HEK293 (cell line): ENCODE data around the gene BICRA.

Source experiments
- CTCF ChIA-PET: fragments of 350-600 bp; formaldehyde crosslinking; extraction: SDS; loops from one replicate; lab custom pipeline; 2021; ENCODE audit warnings: antibody characterized with exemption; lab: Yijun Ruan, JAX
- POLR2A ChIA-PET: fragments of 300-600 bp; formaldehyde crosslinking; extraction: SDS; loops from one replicate; lab custom pipeline; 2020; ENCODE audit warnings: antibody characterized with exemption, inconsistent platforms; lab: Yijun Ruan, JAX
- H3K27ac ChIP-seq: fragments of 200-500 bp; sonication (Bioruptor generic); 2 replicates; pipeline ENCODE4 v1.5.1; 2014; ENCODE audit warnings: low read depth, low read length, control low read depth, inconsistent platforms; ENCODE audit errors: extremely low read depth
- H3K36me3 ChIP-seq, 2 experiments: fragments of 200-500 bp in 1 of 2; sonication (Bioruptor generic) in 1 of 2; 1 replicate in 1 of 2; 2 replicates in 1 of 2; pipeline ENCODE4 v1.5.1; 2014 to 2017; ENCODE audit warnings: inconsistent platforms in 2 of 2, low read length in 2 of 2; ENCODE audit not compliant: control insufficient read depth in 2 of 2, insufficient read depth in 1 of 2
- H3K4me1 ChIP-seq: fragments of 200-500 bp; sonication (Bioruptor generic); 2 replicates; pipeline ENCODE4 v1.5.1; 2014; ENCODE audit warnings: mild to moderate bottlenecking, low read length, inconsistent platforms; ENCODE audit not compliant: control insufficient read depth, insufficient read depth
- H3K4me3 ChIP-seq: 2 replicates; pipeline ENCODE4 v1.5.1; 2011; ENCODE audit warnings: low read depth, mild to moderate bottlenecking, control low read depth, low read length, moderate library complexity
- H3K9me3 ChIP-seq: fragments of 200-500 bp; sonication (Bioruptor generic); 2 replicates; pipeline ENCODE4 v1.5.1; 2014; ENCODE audit warnings: low read depth, low read length, inconsistent platforms; ENCODE audit not compliant: control insufficient read depth, insufficient read depth
- EGR2 ChIP-seq: fragments of 450-650 bp; formaldehyde crosslinking; IDR thresholded peaks from 2 replicates; pipeline ENCODE4 v1.5.1; 2016; ENCODE audit warnings: low read depth, missing biosample characterization, missing genetic modification characterization
- GFI1B ChIP-seq: fragments of 450-650 bp; formaldehyde crosslinking; IDR thresholded peaks from 2 replicates; pipeline ENCODE4 v1.5.1; 2016; ENCODE audit warnings: missing biosample characterization, missing genetic modification characterization
- GLI4 ChIP-seq: fragments of 450-650 bp; formaldehyde crosslinking; IDR thresholded peaks from 2 replicates; pipeline ENCODE4 v1.5.1; 2016; ENCODE audit warnings: missing biosample characterization, missing genetic modification characterization
- HOXA7 ChIP-seq: sonication (generic); formaldehyde crosslinking; IDR thresholded peaks from 2 replicates; pipeline ENCODE4 v1.8.1; 2022; ENCODE audit warnings: missing genetic modification reagents, borderline replicate concordance
- HOXC10 ChIP-seq: sonication (generic); formaldehyde crosslinking; IDR thresholded peaks from 2 replicates; pipeline ENCODE4 v1.8.1; 2023; ENCODE audit warnings: mild to moderate bottlenecking, missing genetic modification reagents
- KLF1 ChIP-seq: fragments of 450-650 bp; formaldehyde crosslinking; IDR thresholded peaks from 2 replicates; pipeline ENCODE4 v1.5.1; 2016; ENCODE audit warnings: missing biosample characterization, missing genetic modification characterization
- OVOL3 ChIP-seq: fragments of 450-650 bp; formaldehyde crosslinking; IDR thresholded peaks from 2 replicates; pipeline ENCODE4 v1.5.1; 2016; ENCODE audit warnings: missing biosample characterization, missing genetic modification characterization
- RBAK ChIP-seq: fragments of 450-650 bp; formaldehyde crosslinking; IDR thresholded peaks from 2 replicates; pipeline ENCODE4 v1.5.1; 2016; ENCODE audit warnings: missing biosample characterization, missing genetic modification characterization
- WT1 ChIP-seq: fragments of 450-650 bp; formaldehyde crosslinking; IDR thresholded peaks from 2 replicates; pipeline ENCODE4 v1.5.1; 2016; ENCODE audit warnings: missing biosample characterization, missing genetic modification characterization
- ZBTB17 ChIP-seq: fragments of 450-650 bp; formaldehyde crosslinking; IDR thresholded peaks from 2 replicates; pipeline ENCODE4 v1.5.1; 2016; ENCODE audit warnings: missing biosample characterization, missing genetic modification characterization
- ZBTB20 ChIP-seq: fragments of 450-650 bp; formaldehyde crosslinking; IDR thresholded peaks from 2 replicates; pipeline ENCODE4 v1.5.1; 2016; ENCODE audit warnings: missing biosample characterization, missing genetic modification characterization
- ZBTB48 ChIP-seq: fragments of 450-650 bp; formaldehyde crosslinking; IDR thresholded peaks from 2 replicates; pipeline ENCODE4 v1.5.1; 2016; ENCODE audit warnings: missing biosample characterization, missing genetic modification characterization
- ZEB2 ChIP-seq: fragments of 450-650 bp; formaldehyde crosslinking; IDR thresholded peaks from 2 replicates; pipeline ENCODE4 v1.5.1; 2016; ENCODE audit warnings: missing biosample characterization, missing genetic modification characterization
- ZFHX2 ChIP-seq: fragments of 450-650 bp; formaldehyde crosslinking; conservative IDR thresholded peaks from 2 replicates; pipeline ENCODE4 v1.5.1; 2016; ENCODE audit warnings: missing biosample characterization, missing genetic modification characterization
- ZIC2 ChIP-seq: fragments of 450-650 bp; formaldehyde crosslinking; IDR thresholded peaks from 2 replicates; pipeline ENCODE4 v1.5.1; 2016; ENCODE audit warnings: missing biosample characterization, missing genetic modification characterization
- ZNF114 ChIP-seq: fragments of 450-650 bp; formaldehyde crosslinking; IDR thresholded peaks from 2 replicates; pipeline ENCODE4 v1.5.0; 2017; ENCODE audit warnings: missing biosample characterization, missing genetic modification characterization
- ZNF138 ChIP-seq: fragments of 450-650 bp; formaldehyde crosslinking; IDR thresholded peaks from 2 replicates; pipeline ENCODE4 v1.5.1; 2016; ENCODE audit warnings: missing biosample characterization, missing genetic modification characterization, borderline replicate concordance
- ZNF266 ChIP-seq: fragments of 450-650 bp; formaldehyde crosslinking; IDR thresholded peaks from 2 replicates; pipeline ENCODE4 v1.5.1; 2016; ENCODE audit warnings: missing biosample characterization, missing genetic modification characterization, low read depth
- ZNF311 ChIP-seq: fragments of 450-650 bp; formaldehyde crosslinking; IDR thresholded peaks from 2 replicates; pipeline ENCODE4 v1.5.1; 2017; ENCODE audit warnings: missing biosample characterization, missing genetic modification characterization, borderline replicate concordance
- ZNF350 ChIP-seq: fragments of 450-650 bp; formaldehyde crosslinking; IDR thresholded peaks from 2 replicates; pipeline ENCODE4 v1.5.0; 2017; ENCODE audit warnings: missing biosample characterization, mild to moderate bottlenecking, missing genetic modification characterization
- ZNF394 ChIP-seq: fragments of 450-650 bp; formaldehyde crosslinking; IDR thresholded peaks from 2 replicates; pipeline ENCODE4 v1.5.1; 2016; ENCODE audit warnings: missing biosample characterization, missing genetic modification characterization, mild to moderate bottlenecking, moderate library complexity, borderline replicate concordance
- ZNF555 ChIP-seq: fragments of 450-650 bp; formaldehyde crosslinking; conservative IDR thresholded peaks from 2 replicates; pipeline ENCODE4 v1.5.1; 2017; ENCODE audit warnings: missing biosample characterization, mild to moderate bottlenecking, missing genetic modification characterization, inconsistent platforms
- ZNF658 ChIP-seq: fragments of 450-650 bp; formaldehyde crosslinking; IDR thresholded peaks from 2 replicates; pipeline ENCODE4; 2016; ENCODE audit warnings: missing biosample characterization, missing genetic modification characterization
- ZNF707 ChIP-seq: fragments of 450-650 bp; formaldehyde crosslinking; IDR thresholded peaks from 2 replicates; pipeline ENCODE4 v1.5.1; 2016; ENCODE audit warnings: missing biosample characterization, missing genetic modification characterization
- ZNF76 ChIP-seq: fragments of 450-650 bp; formaldehyde crosslinking; IDR thresholded peaks from 2 replicates; pipeline ENCODE4; 2016; ENCODE audit warnings: low read depth, missing biosample characterization, missing genetic modification characterization, borderline replicate concordance
- ZNF830 ChIP-seq: fragments of 450-650 bp; IDR thresholded peaks from 2 replicates; pipeline ENCODE4 v1.5.0; 2018; ENCODE audit warnings: missing biosample characterization, missing genetic modification characterization, low read depth, mild to moderate bottlenecking, moderate library complexity
- TF ChIP-seq, protein P1 (sequence below): fragments of 450-650 bp; formaldehyde crosslinking; IDR thresholded peaks from 2 replicates; pipeline ENCODE4 v1.5.1; 2016; ENCODE audit warnings: missing biosample characterization, missing genetic modification characterization
- TF ChIP-seq, protein P2 (sequence below): fragments of 450-650 bp; formaldehyde crosslinking; IDR thresholded peaks from 2 replicates; pipeline ENCODE4 v1.5.1; 2016; ENCODE audit warnings: missing biosample characterization, missing genetic modification characterization
- TF ChIP-seq, protein P3 (sequence below): fragments of 450-650 bp; formaldehyde crosslinking; IDR thresholded peaks from 2 replicates; pipeline ENCODE4 v1.5.1; 2016; ENCODE audit warnings: missing biosample characterization, missing genetic modification characterization

The BICRA gene

DNA sequence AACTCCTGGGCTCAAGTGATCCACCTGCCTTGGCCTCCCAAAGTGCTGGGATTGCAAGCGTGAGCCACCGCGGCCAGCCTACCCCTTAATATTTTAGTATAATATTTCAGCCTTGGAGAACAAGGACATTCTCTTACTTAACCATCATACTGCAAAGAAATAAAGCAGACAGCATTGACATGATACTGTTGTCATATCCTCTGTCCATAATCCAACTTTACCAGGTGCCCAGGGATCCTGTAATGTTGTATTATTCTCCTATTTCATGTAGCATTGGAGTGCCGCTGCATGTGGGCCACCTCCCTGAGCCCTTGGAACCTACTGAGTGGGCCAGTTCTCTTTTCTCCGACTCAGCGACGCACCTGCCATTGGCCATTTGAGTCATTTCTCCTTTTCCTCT is 82.8 kb downstream of the BICRA start:
- CTCF ChIA-PET = no interaction called here
- Histone ChIP-seq H3K4me1 (no peaks in the 10 kb centered on the region), H3K36me3 (peaks cover 16 to 33% of the 10 kb centered on the region in 2 experiments), H3K4me3 (no peak overlapping the region), H3K9me3 (no peaks in the 10 kb centered on the region), H3K27ac (no peak overlapping the region)
- POLR2A ChIA-PET = no interaction called here
- no peak for TF ChIP-seq ZBTB17 (tag by site-specific recombination)
- no peak for TF ChIP-seq EGR2 (tag by site-specific recombination)
- TF ChIP-seq ZNF138 (tag by site-specific recombination) = no peak
- no peak for TF ChIP-seq HOXA7 (CRISPR knock-in tag)
- no peak for TF ChIP-seq ZNF350 (tag by site-specific recombination)
- no peak for TF ChIP-seq WT1 (tag by site-specific recombination)
- TF ChIP-seq, protein P1, sequence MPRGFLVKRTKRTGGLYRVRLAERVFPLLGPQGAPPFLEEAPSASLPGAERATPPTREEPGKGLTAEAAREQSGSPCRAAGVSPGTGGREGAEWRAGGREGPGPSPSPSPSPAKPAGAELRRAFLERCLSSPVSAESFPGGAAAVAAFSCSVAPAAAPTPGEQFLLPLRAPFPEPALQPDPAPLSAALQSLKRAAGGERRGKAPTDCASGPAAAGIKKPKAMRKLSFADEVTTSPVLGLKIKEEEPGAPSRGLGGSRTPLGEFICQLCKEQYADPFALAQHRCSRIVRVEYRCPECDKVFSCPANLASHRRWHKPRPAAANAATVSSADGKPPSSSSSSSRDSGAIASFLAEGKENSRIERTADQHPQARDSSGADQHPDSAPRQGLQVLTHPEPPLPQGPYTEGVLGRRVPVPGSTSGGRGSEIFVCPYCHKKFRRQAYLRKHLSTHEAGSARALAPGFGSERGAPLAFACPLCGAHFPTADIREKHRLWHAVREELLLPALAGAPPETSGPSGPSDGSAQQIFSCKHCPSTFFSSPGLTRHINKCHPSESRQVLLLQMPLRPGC = no peak
- TF ChIP-seq ZBTB48 (tag by site-specific recombination) = no peak
- TF ChIP-seq ZNF555 = no peak
- TF ChIP-seq ZNF76 (tag by site-specific recombination) = no peak
- no peak for TF ChIP-seq ZNF658
- no peak for TF ChIP-seq ZBTB20 (tag by site-specific recombination)

DNA sequence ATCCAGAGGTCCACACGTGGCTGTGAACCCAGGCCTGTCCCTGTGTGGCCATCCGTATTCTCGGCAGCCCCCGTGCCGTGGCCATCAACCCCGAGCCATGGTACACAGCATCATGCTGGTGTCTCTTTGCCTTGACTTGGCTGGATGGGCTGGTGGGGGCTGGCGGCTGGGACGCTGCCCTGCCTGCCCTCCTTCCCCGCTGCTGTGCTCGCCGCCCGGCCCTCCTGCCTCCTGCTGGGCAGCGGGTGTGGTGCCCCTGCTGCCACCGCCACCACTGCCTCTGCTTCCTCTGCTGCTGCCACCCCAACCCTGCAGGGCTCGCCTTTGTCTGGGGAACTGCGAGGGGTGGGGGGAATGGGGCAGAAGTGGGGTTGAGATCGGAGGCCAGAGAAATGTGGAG is 84.6 kb downstream of the BICRA start:
- ChIA-PET CTCF (interaction anchor here (1.2 kb wide), 2 partner anchors 17 to 257 kb away, joined by 4 to 5 read pairs; no protein-coding TSS in a partner anchor), POLR2A (no interaction called here)
- Histone ChIP-seq H3K36me3 (peaks cover 16 to 35% of the 10 kb centered on the region in 2 experiments), H3K9me3 (no peaks in the 10 kb centered on the region), H3K27ac (peak overlapping the region; percentile 16; the same call in 1 of the 2 replicates), H3K4me3 (no peak overlapping the region), H3K4me1 (no peaks in the 10 kb centered on the region)
- TF ChIP-seq KLF1 (tag by site-specific recombination) (peak; percentile 75), ZIC2 (0 out of 2 replicates have a peak, but pooled peaks have one; percentile 18), ZNF830 (tag by site-specific recombination) (no peak)

DNA sequence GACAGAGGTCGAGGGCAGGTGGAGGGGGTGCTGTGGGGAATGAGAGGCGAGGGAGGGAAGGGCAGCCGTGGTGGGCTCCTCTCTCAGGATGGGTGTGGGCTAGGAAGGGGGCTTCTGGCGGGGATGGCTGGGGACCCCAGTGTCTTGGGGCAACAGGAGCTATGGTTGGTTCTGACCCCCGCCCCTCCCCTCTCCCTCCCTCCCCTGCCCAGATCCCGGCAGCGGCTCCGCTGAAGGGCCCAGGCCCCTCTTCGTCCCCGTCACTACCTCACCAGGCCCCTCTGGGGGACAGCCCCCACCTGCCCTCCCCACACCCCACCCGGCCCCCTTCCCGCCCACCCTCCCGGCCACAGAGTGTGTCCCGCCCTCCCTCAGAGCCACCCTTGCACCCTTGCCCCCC is 85.0 kb downstream of the BICRA start:
- ChIA-PET POLR2A (no interaction called here), CTCF (interaction anchor here (1.2 kb wide), 2 partner anchors 17 to 257 kb away, joined by 4 to 5 read pairs; no protein-coding TSS in a partner anchor)
- Histone ChIP-seq H3K4me3 (no peak overlapping the region), H3K36me3 (peaks cover 16 to 39% of the 10 kb centered on the region in 2 experiments)
- TF ChIP-seq ZNF394 = no peak
- TF ChIP-seq, protein P2, sequence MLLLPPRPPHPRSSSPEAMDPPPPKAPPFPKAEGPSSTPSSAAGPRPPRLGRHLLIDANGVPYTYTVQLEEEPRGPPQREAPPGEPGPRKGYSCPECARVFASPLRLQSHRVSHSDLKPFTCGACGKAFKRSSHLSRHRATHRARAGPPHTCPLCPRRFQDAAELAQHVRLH (tag by site-specific recombination) = no peak
- TF ChIP-seq GFI1B (tag by site-specific recombination) = no peak
- TF ChIP-seq ZFHX2 = no peak
- TF ChIP-seq HOXC10 (CRISPR knock-in tag) = no peak
- TF ChIP-seq ZNF266 (tag by site-specific recombination) = no peak
- TF ChIP-seq ZNF707 = no peak
- TF ChIP-seq RBAK (tag by site-specific recombination) = no peak
- no peak for TF ChIP-seq ZNF658
- no peak for TF ChIP-seq ZBTB17 (tag by site-specific recombination)
- TF ChIP-seq, protein P3, sequence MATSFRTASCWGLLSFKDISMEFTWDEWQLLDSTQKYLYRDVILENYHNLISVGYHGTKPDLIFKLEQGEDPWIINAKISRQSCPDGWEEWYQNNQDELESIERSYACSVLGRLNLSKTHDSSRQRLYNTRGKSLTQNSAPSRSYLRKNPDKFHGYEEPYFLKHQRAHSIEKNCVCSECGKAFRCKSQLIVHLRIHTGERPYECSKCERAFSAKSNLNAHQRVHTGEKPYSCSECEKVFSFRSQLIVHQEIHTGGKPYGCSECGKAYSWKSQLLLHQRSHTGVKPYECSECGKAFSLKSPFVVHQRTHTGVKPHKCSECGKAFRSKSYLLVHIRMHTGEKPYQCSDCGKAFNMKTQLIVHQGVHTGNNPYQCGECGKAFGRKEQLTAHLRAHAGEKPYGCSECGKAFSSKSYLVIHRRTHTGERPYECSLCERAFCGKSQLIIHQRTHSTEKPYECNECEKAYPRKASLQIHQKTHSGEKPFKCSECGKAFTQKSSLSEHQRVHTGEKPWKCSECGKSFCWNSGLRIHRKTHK (tag by site-specific recombination) = no peak
- no peak for TF ChIP-seq ZNF114 (tag by site-specific recombination)
- TF ChIP-seq OVOL3 (tag by site-specific recombination) = no peak
- no peak for TF ChIP-seq ZEB2 (tag by site-specific recombination)
- TF ChIP-seq ZNF311 (tag by site-specific recombination) = no peak
- TF ChIP-seq GLI4 (tag by site-specific recombination) = no peak
- TF ChIP-seq, all 188 proteins: peak for 0
- no peak overlapping the region for H3K27ac ChIP-seq
- H3K4me1 ChIP-seq = no peaks in the 10 kb centered on the region
- H3K9me3 ChIP-seq = no peaks in the 10 kb centered on the region
